IMR-90 (cell line): Measurements from ENCODE around the gene CCDC33. TPM values are rescaled to one million over a fixed set of nuclear protein-coding genes. Genes with fewer than 3 reads are reported as not detected.

Source experiments
- ATAC-seq: fragments of 200-7000 bp; cut with Tn5 transposase; 2 replicates; pipeline ENCODE4 v1.9.1; 2020; ENCODE audit warnings: low read depth, mild to moderate bottlenecking, moderate library complexity
- BruUV-seq: library from RNA; stranded (reverse); fragments of 400-500 nt; replicated peaks from 2 replicates; lab custom pipeline; 2021; lab: Mats Ljungman, UMichigan
- CTCF ChIA-PET: fragments of 300-600 bp; formaldehyde crosslinking; extraction: SDS; loops from one replicate; lab custom pipeline; 2021; ENCODE audit warnings: antibody characterized with exemption; lab: Yijun Ruan, JAX
- POLR2A ChIA-PET: fragments of 300-600 bp; sonication (Branson Sonifier 250); formaldehyde crosslinking; loops from one replicate; lab custom pipeline; 2022; ENCODE audit warnings: antibody characterized with exemption; ENCODE audit not compliant: unreplicated experiment; lab: Charles Lee
- DNase-seq: peaks from one replicate; pipeline ENCODE4 v3.0.0; 2013
- H2AFZ ChIP-seq: replicated peaks from 2 replicates; pipeline ENCODE3; 2013; ENCODE audit warnings: low read length, mild to moderate bottlenecking; ENCODE audit not compliant: poor library complexity
- H2AK5ac ChIP-seq: 2 replicates; pipeline ENCODE4 v1.6.1; 2013; ENCODE audit warnings: low read depth, low read length, inconsistent platforms
- H2AK9ac ChIP-seq: replicated peaks from 2 replicates; pipeline ENCODE3; 2013; ENCODE audit warnings: mild to moderate bottlenecking, low read depth, low read length, moderate library complexity; ENCODE audit not compliant: poor library complexity
- H2BK120ac ChIP-seq: 2 replicates; pipeline ENCODE4 v1.6.1; 2013; ENCODE audit warnings: low read depth, low read length, inconsistent platforms
- H2BK15ac ChIP-seq: 3 replicates; pipeline ENCODE4 v1.6.1; 2013; ENCODE audit warnings: low read depth, low read length, inconsistent platforms
- H2BK20ac ChIP-seq: 2 replicates; pipeline ENCODE4 v1.6.1; 2013; ENCODE audit warnings: low read depth, mild to moderate bottlenecking, inconsistent platforms, low read length, moderate library complexity
- H2BK5ac ChIP-seq: 2 replicates; pipeline ENCODE4 v1.6.1; 2013; ENCODE audit warnings: mild to moderate bottlenecking, low read depth, low read length, inconsistent platforms; ENCODE audit not compliant: poor library complexity, severe bottlenecking
- H3K14ac ChIP-seq: replicated peaks from 2 replicates; pipeline ENCODE4 v1.6.1; 2013; ENCODE audit warnings: low read depth, low read length, inconsistent platforms
- H3K18ac ChIP-seq: 2 replicates; pipeline ENCODE4 v1.6.1; 2013; ENCODE audit warnings: low read depth, low read length, control low read depth
- H3K23ac ChIP-seq: 2 replicates; pipeline ENCODE4 v1.6.1; 2013; ENCODE audit warnings: low read depth, low read length, inconsistent platforms
- H3K27ac ChIP-seq: 2 replicates; pipeline ENCODE4 v1.5.1; 2013; ENCODE audit warnings: mild to moderate bottlenecking, control low read depth, low read length; ENCODE audit not compliant: insufficient read depth
- H3K27me3 ChIP-seq: 2 replicates; pipeline ENCODE4 v1.6.1; 2013; ENCODE audit warnings: low read length; ENCODE audit not compliant: control insufficient read depth, insufficient read depth
- H3K36me3 ChIP-seq: 2 replicates; pipeline ENCODE4 v1.6.1; 2013; ENCODE audit warnings: low read length, mixed read lengths; ENCODE audit not compliant: control insufficient read depth, insufficient read depth
- H3K4ac ChIP-seq: 2 replicates; pipeline ENCODE4 v1.6.1; 2013; ENCODE audit warnings: low read depth, low read length, inconsistent platforms
- H3K4me1 ChIP-seq: 2 replicates; pipeline ENCODE4 v1.6.1; 2013; ENCODE audit warnings: low read length, mixed read lengths; ENCODE audit not compliant: control insufficient read depth, insufficient read depth
- H3K4me2 ChIP-seq: 2 replicates; pipeline ENCODE4 v1.6.1; 2013; ENCODE audit warnings: low read depth, mild to moderate bottlenecking, control low read depth, low read length, moderate library complexity
- H3K4me3 ChIP-seq: 2 replicates; pipeline ENCODE4 v1.5.1; 2013; ENCODE audit warnings: low read depth, mild to moderate bottlenecking, control low read depth, low read length, moderate library complexity; ENCODE audit not compliant: insufficient read depth
- H3K56ac ChIP-seq: 2 replicates; pipeline ENCODE4 v1.6.1; 2013; ENCODE audit warnings: low read length, inconsistent platforms; ENCODE audit not compliant: insufficient read depth; ENCODE audit errors: extremely low read depth
- H3K79me1 ChIP-seq, 2 experiments: 2 replicates each; pipeline ENCODE4 v1.6.1; 2013; ENCODE audit warnings: low read length in 2 of 2, inconsistent platforms in 1 of 2, low read depth in 1 of 2
- H3K9ac ChIP-seq: 2 replicates; pipeline ENCODE4 v1.6.1; 2013; ENCODE audit warnings: low read depth, low read length, control low read depth
- H3K9me1 ChIP-seq: 2 replicates; pipeline ENCODE4 v1.6.1; 2013; ENCODE audit warnings: low read length, inconsistent platforms; ENCODE audit not compliant: insufficient read depth
- H3K9me3 ChIP-seq: 2 replicates; pipeline ENCODE4 v1.6.1; 2013; ENCODE audit warnings: low read length; ENCODE audit not compliant: control insufficient read depth, insufficient read depth
- H4K20me1 ChIP-seq: 2 replicates; pipeline ENCODE4 v1.6.1; 2013; ENCODE audit warnings: low read length, inconsistent platforms; ENCODE audit not compliant: insufficient read depth
- H4K5ac ChIP-seq: 2 replicates; pipeline ENCODE4 v1.6.1; 2013; ENCODE audit warnings: mild to moderate bottlenecking, low read depth, low read length, control low read depth
- H4K8ac ChIP-seq, 2 experiments: 2 replicates each; pipeline ENCODE4 v1.6.1; 2013; ENCODE audit warnings: low read depth in 2 of 2, low read length in 2 of 2, control low read depth in 1 of 2, inconsistent platforms in 1 of 2
- H4K91ac ChIP-seq: 2 replicates; pipeline ENCODE4 v1.6.1; 2013; ENCODE audit warnings: low read depth, low read length, inconsistent platforms; ENCODE audit not compliant: insufficient read depth
- CEBPB ChIP-seq: IDR thresholded peaks from 2 replicates; pipeline ENCODE4 v1.6.1; 2012; ENCODE audit warnings: low read depth, low read length, improper control_type of control experiment
- ELK1 ChIP-seq: fragments of 150-350 bp; IDR thresholded peaks from 2 replicates; pipeline ENCODE4 v1.6.1; 2016; ENCODE audit warnings: low read depth, mild to moderate bottlenecking, low read length, moderate library complexity, borderline replicate concordance
- FOS ChIP-seq: fragments of 150-350 bp; IDR thresholded peaks from 2 replicates; pipeline ENCODE4 v1.6.1; 2016; ENCODE audit warnings: low read depth, low read length
- MAFK ChIP-seq: IDR thresholded peaks from 2 replicates; pipeline ENCODE4 v1.6.1; 2012; ENCODE audit warnings: low read depth, low read length, improper control_type of control experiment
- MAZ ChIP-seq: IDR thresholded peaks from 2 replicates; pipeline ENCODE4 v1.6.1; 2012; ENCODE audit warnings: low read depth, mild to moderate bottlenecking, low read length, improper control_type of control experiment, moderate library complexity, borderline replicate concordance
- RCOR1 ChIP-seq: IDR thresholded peaks from 2 replicates; pipeline ENCODE4 v1.6.1; 2012; ENCODE audit warnings: mild to moderate bottlenecking, low read length, improper control_type of control experiment; ENCODE audit not compliant: insufficient replicate concordance
- SMC3 ChIP-seq: fragments of 150-350 bp; IDR thresholded peaks from 2 replicates; pipeline ENCODE4 v1.6.1; 2016; ENCODE audit warnings: low read depth, mild to moderate bottlenecking, antibody characterized with exemption, low read length, moderate library complexity
- WGBS, 2 experiments: methylation state at CpG; one replicate each; pipeline versions ENCODE4 v1.1.5 to v1.1.7; 2013; ENCODE audit warnings: missing lambda C conversion rate in 2 of 2; ENCODE audit not compliant: insufficient read length in 1 of 2; ENCODE audit errors: extremely low coverage in 2 of 2; 5-methylcytosine and 5-hydroxymethylcytosine counted together
- dilution Hi-C: fragments of 300-500 bp; cut with HindIII; formaldehyde crosslinking; loops from one replicate; pipeline ENCODE4 v1.14.3; 2018; ENCODE audit warnings: low sequenced_read_pairs; ENCODE audit not compliant: unreplicated experiment
- in situ Hi-C: fragments of 300-500 bp; cut with MboI; formaldehyde crosslinking; loops from 3 replicates; pipeline ENCODE4 v1.14.3; 2019; ENCODE audit warnings: low sequenced_read_pairs, inconsistent platforms, mixed read lengths
- intact Hi-C: fragments of 100-400 bp; cut with micrococcal nuclease; formaldehyde crosslinking; loops from 2 replicates; pipeline ENCODE4 v1.10.0; 2022
- polyA plus RNA-seq, 3 experiments: library from polyadenylated mRNA; depleted of rRNA; stranded (reverse); fragments of >200 nt; gene quantifications; 2 replicates each; pipeline ENCODE4 v1.2.3, GENCODE V29; 2012; ENCODE audit warnings: low replicate concordance in 1 of 3
- total RNA-seq: library from RNA; depleted of rRNA; stranded (reverse); fragments of >200 nt; gene quantifications from 2 replicates; pipeline ENCODE4 v1.2.3, GENCODE V29; 2012

Gene CCDC33
- total and polyA plus RNA-seq, 2 of the 4 experiments (the other 2 are of a cell fraction) = not detected

GRCh38 chr15:74306781-74307217 lies 70.7 kb downstream of the CCDC33 start:
- Histone ChIP-seq H4K91ac (no peak overlapping the region), H3K4me3 (no peak overlapping the region), H3K56ac (no peak overlapping the region), H2BK5ac (no peak overlapping the region), H2BK120ac (no peak overlapping the region), H3K4ac (no peak overlapping the region), H2AK9ac (no peak overlapping the region), H3K9ac (no peak overlapping the region), H3K79me1 (no peaks in the 10 kb centered on the region), H2BK15ac (no peak overlapping the region), H4K8ac (no peak overlapping the region), H2AK5ac (no peak overlapping the region), H3K4me2 (no peak overlapping the region), H3K9me3 (no peaks in the 10 kb centered on the region), H3K18ac (no peak overlapping the region), H3K9me1 (no peaks in the 10 kb centered on the region), H4K20me1 (no peaks in the 10 kb centered on the region), H2BK20ac (no peak overlapping the region), H4K5ac (no peak overlapping the region), H3K14ac (no peak overlapping the region), H2AFZ (peak overlapping the region; percentile 33), H3K4me1 (no peaks in the 10 kb centered on the region), H3K23ac (no peak overlapping the region), H3K27ac (no peak overlapping the region), H3K36me3 (no peaks in the 10 kb centered on the region), H3K27me3 (peaks cover 90% of the 10 kb centered on the region)
- ChIA-PET POLR2A (no interaction called here), CTCF (interaction anchor here (1.0 kb wide), 1 partner anchor 179 kb away, joined by 8 read pairs; no protein-coding TSS in a partner anchor)
- in situ Hi-C loops (loop anchor here (5.0 kb wide), 1 partner anchor 179 kb away; no protein-coding TSS in a partner anchor), intact Hi-C loops (loop anchor here (1.0 kb wide), 1 partner anchor 179 kb away; no protein-coding TSS in a partner anchor), dilution Hi-C loops (no loop called here)
- no TSS peak for BruUV-seq
- TF ChIP-seq RCOR1 = no peak
- TF ChIP-seq SMC3 = no peak
- TF ChIP-seq MAFK = no peak
- no peak for TF ChIP-seq ELK1
- no peak for TF ChIP-seq CEBPB
- TF ChIP-seq FOS = no peak
- no peak for TF ChIP-seq MAZ
- no peak for ATAC-seq
- DNase-seq = no peak
- 32% methylated on average over 6 of the region's 10 CpGs; no CpG with 5 or more reads in 1 of the 2 experiments for WGBS, 2 experiments
